NCI-H2196 treated with DMSO at 0.1 percent for 48 hours (cell line): ENCODE results near the gene SYT17.

ENCODE experiments used
- DNase-seq: peaks from one replicate; lab custom pipeline; 2025; ENCODE audit not compliant: unreplicated experiment; lab: John Stamatoyannopoulos, UW

SYT17 gene

GRCh38 chr16:19242987-19243575, 75.0 kb downstream of the SYT17 start:
- no peak for DNase-seq

- DNase-seq = peak; percentile 86
These were observed 77.4 kb downstream of the SYT17 start for GRCh38 chr16:19245326-19245925.

- no peak for DNase-seq
These were observed 84.9 kb downstream of the SYT17 start for GRCh38 chr16:19252904-19253303.

- no peak for DNase-seq
These were observed 86.6 kb downstream of the SYT17 start for GRCh38 chr16:19254611-19255010.

- DNase-seq = no peak
These were observed 96.2 kb downstream of the SYT17 start for GRCh38 chr16:19264123-19264673.

- no peak for DNase-seq
These were observed 97.4 kb downstream of the SYT17 start for GRCh38 chr16:19265380-19265930.

- DNase-seq = no peak
These were observed 98.7 kb downstream of the SYT17 start for GRCh38 chr16:19266774-19267173.

GRCh38 chr16:19269098-19269497, 101.1 kb downstream of the SYT17 start:
- no peak for DNase-seq

- DNase-seq = no peak
These were observed 106.2 kb downstream of the SYT17 start for GRCh38 chr16:19274165-19274797.

GRCh38 chr16:19278403-19278802, 110.4 kb downstream of the SYT17 start:
- no peak for DNase-seq

GRCh38 chr16:19281246-19281645, 113.2 kb downstream of the SYT17 start:
- no peak for DNase-seq

- no peak for DNase-seq
These were observed 114.1 kb downstream of the SYT17 start for GRCh38 chr16:19282101-19282500.

- no peak for DNase-seq
These were observed 115.6 kb downstream of the SYT17 start for GRCh38 chr16:19283637-19284036.

GRCh38 chr16:19284207-19284606, 116.2 kb downstream of the SYT17 start:
- peak; percentile 87 for DNase-seq

GRCh38 chr16:19285431-19285830, 117.4 kb downstream of the SYT17 start, which contains the start of gene CLEC19A:
Gene CLEC19A (plus strand): TSS chr16:19285731. CDS start chr16:19285852, 121 bp downstream.
- DNase-seq = no peak

GRCh38 chr16:19286827-19287226, 118.8 kb downstream of the SYT17 start:
- no peak for DNase-seq

GRCh38 chr16:19287241-19287640, 119.2 kb downstream of the SYT17 start:
- no peak for DNase-seq

GRCh38 chr16:19288872-19289799, 121.1 kb downstream of the SYT17 start:
- DNase-seq = no peak

- DNase-seq = no peak
These were observed 121.9 kb downstream of the SYT17 start for GRCh38 chr16:19289811-19290485.

GRCh38 chr16:19290860-19291259, 122.8 kb downstream of the SYT17 start:
- DNase-seq = no peak
